Endometrial microvascular endothelial cells (primary cell): ENCODE results near the gene POLR3GL. TPM values are rescaled to one million over a fixed set of nuclear protein-coding genes. Genes with fewer than 3 reads are reported as not detected.

ENCODE experiments used
- in situ Hi-C: cut with HindIII; loops from 2 replicates; pipeline ENCODE4 v1.10.0; 2017; ENCODE audit warnings: low sequenced_read_pairs, low pct_unique_long_range_greater_than_20kb; ENCODE audit errors: inconsistent ontology term
- total RNA-seq: library from RNA; depleted of rRNA; stranded (reverse); fragments of >200 nt; gene quantifications from one replicate; pipeline ENCODE4 v1.2.3, GENCODE V29; 2015; ENCODE audit errors: inconsistent ontology term

Gene POLR3GL
- total RNA-seq, 1 donor from 2014 or later = 11.2 TPM

GRCh38 chr1:145983960-145984830 lies 19.7 kb downstream of the POLR3GL start:
- in situ Hi-C loops = no loop called here

- in situ Hi-C loops = no loop called here
Measured at GRCh38 chr1:145985129-145985501, 20.6 kb downstream of the POLR3GL start.

- in situ Hi-C loops = no loop called here
Measured at GRCh38 chr1:145985502-145986439, 21.3 kb downstream of the POLR3GL start.

DNA sequence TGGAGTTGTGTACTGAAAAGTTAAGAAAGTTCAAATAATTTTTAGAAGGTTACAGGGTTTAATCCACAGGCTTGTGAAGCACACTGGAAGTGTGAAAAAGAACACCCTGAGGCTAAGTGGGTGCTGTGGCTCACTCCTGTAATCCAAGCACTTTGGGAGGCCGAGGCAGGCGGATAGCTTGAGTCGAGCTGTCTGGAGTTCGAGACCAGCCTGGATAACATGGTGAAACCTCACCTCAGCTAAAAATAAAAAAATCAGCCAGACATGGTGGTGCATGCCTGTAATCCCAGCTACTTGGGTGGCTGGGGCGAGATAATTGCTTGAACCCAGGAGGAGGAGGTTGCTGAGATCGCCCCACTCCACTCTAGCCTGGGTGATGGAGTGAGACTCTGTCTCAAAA lies 22.1 kb downstream of the POLR3GL start:
- in situ Hi-C loops = no loop called here

DNA sequence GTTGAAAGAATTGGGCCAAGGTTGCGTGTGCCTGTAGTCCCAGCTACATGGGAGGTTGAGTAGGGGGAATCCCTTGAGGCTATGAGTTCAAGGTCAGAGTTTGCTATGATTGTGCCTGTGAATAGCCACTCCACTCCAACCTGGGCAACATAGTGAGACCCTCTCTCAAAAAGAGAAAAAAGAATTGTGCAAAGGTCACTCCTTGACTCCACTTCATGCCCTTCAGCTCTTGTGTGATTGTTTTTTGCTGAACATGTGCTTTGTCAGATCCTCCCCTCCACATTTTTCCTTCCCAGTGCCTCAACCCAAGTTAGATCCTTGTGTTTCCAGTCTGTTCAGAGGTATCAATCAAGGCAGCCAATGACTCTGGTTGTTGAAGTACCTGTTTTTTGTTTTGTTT lies 23.4 kb downstream of the POLR3GL start:
- in situ Hi-C loops = no loop called here

- in situ Hi-C loops = no loop called here
Measured at GRCh38 chr1:145988773-145989172, 24.3 kb downstream of the POLR3GL start.

DNA sequence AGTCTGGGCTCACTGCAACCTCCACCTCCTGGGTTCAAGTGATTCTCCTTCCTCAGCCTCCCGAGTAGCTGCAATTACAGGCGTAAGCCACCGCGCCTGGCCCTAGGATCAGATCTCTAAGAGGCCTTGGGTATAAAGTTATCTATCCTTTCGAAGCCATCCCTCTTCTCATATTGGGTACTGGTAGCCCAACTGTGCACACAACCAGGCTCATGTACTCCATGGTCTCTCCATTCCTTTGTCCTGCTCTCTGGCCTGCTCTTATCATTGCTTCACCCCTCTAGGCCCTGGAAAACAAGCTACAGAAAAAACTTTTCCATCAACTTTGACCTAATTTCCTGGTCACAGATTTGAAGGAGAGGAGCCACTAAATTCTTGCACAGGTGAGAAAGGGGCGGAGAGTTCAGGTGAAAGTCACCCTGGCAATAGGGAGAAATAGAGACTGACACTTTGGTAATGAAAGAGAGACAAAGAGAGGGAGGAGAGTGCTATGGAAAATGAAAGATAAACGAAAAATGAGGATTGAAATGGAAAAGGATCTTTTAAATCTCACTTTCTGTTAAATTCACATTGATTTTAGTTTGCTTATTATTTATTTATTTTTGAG lies 25.9 kb downstream of the POLR3GL start:
- in situ Hi-C loops = no loop called here

DNA sequence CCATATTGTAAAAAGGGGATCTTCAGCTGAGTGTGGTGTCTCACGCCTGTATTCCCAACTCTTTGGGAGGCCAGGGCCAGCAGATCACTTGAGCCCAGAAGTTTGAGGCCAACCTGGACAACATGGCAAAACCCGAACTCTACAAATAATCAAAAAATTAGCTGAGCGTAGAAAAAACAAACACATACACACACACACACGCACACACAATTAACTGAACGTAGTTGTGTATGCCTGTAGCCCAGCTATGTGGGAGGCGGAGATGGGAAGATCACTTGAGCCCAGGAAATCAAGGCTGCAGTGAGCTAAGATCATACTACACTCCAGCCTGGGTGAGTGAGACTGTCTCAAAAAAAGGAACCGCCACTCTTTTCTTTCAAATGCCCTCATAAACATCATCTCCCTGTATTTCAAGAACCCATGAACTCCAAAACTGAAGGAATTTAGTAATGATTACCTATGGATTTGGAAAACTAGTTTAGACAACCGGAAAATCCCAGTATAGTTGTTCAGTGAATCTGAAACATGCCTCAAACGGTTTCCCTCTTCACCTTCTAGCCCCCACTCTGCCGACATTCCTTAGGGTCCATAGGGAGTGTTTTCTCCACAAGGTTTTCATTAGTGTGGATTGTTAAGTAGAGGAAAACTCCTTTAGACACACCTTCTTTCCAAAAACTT lies 27.4 kb downstream of the POLR3GL start:
- in situ Hi-C loops = no loop called here

GRCh38 chr1:145992502-145992936 lies 28.0 kb downstream of the POLR3GL start:
- in situ Hi-C loops = no loop called here

GRCh38 chr1:145992958-145993617 lies 28.6 kb downstream of the POLR3GL start:
- in situ Hi-C loops = no loop called here

DNA sequence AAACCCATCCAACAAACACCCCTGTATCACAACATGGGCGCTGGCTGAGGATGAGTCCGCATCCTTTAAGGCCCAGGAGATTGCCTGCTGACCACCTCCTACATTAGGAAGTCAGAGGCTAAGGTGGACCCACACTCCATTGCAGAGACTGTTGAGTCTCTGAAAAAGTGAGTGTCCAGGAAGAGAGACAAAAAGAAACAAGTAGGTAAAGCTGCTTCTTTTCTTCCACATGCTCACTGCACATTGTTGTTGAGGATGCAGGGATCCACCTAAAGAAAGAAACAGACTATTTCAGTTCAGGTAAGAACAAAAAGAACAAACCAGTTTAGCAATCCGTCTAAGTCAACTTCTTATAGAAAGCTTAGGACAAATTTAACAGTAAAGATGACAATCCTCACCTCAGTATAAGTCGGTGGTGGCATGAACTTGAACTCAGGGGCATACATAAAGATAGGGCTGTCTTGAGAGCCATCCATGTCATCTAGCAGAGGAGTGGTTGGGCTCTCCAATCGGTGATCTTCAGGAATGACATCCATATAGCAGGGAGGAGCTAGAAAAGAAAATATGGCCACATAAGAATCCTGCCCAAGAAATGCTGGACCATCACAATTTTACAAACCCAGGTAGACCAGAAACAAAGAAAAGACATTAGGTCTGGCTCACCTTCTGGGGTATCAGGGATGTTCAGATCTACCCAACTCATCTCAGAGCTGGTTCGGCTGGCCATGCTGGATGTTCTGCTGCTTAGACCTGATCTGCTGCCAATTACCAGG lies 29.3 kb downstream of the POLR3GL start:
- in situ Hi-C loops = no loop called here

DNA sequence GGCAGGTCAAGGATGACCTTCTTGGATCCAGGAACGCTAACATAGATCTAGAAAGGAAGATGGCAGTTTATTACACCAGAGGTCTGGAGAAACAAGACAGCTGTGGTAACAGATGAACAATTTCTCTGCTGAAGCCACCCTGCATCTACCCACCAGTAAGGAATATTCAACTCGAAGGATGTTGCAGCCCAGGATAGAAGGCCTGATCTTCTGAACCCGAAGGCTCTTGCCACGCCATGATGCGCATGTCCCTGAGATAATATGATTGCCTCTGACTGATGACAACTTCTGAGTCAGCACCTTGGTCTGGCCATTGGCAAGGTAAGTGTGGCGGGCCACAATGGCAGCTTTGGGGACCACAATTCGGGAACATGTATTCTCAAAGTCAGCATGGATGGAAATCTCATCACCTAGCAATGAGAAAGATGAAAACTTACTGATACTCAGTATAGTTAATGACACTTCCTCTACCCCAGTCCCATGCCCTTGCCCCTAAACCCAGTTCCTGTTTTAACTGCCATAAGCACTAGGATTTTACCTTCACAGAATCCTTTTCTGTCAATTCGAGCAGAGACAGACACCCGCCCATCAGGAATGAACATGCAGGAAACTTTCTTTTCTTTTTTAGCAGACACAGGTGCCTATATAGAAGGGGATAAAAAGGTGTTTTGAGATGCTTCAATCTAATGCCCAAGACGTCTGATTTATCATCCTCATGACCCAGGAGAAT lies 30.1 kb downstream of the POLR3GL start:
- in situ Hi-C loops = no loop called here

- in situ Hi-C loops = no loop called here
Measured at GRCh38 chr1:145995148-145995881, 30.8 kb downstream of the POLR3GL start.

DNA sequence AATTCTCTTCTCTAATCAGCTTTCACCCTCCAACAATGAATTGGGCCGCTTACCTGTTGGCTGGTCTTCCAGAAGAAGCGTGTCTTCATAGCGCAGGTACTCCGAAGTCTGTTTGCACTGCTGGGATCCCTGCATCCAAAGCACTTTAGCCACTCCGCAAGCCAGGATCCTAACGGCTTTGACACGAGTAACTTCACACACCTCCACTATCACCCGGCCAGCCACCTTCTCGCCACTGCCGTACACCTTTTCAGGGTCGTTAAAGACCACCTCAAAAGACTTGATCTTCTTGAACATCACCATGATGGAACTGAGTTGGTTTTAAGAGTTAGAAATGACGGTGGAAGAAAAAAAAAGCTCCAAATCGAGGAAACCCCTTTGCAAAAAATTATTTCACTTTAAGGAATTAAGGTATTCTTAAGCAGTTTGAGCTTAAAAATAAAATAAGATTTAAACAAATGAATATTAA lies 31.5 kb downstream of the POLR3GL start:
- in situ Hi-C loops = no loop called here

DNA sequence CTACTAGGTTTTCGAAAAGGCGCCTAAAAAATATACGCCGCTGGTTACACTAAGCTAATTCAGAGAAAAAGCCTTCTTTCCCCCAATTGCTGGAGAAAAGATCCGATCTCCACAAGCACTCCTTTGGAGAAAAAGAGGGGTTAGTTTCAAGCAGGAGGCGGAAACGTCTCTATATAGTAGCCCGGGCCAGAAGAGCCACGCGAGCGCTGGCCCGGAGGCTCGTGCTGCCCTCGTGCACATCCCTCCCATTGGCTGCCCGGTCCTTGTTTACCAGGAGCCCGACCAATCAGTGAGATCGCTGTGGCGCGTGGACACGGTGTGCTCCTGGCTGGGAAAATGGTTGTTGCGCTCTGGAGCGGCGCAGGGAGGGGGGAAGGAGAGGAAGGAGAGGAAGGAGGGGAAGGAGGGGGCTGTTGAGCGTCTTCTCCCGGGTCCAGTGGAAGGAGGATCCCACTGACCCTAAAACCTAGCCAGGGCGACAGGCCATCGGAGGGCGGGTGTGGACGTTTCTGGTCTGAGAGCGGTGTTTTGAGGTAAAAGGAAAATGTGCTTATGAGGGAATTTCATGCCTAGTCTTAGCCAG lies 32.0 kb downstream of the POLR3GL start, which contains the start of gene TXNIP:
TSS of gene TXNIP (minus strand) at position 147 of the 583 bp plus-strand sequence. CDS start 313 bp downstream, outside the sequence.
- in situ Hi-C loops = no loop called here
